Muscle of leg (tissue), 16 donors: ENCODE results near the gene RPS6KA3. TPM values are rescaled to one million over a fixed set of nuclear protein-coding genes. Genes with fewer than 3 reads are reported as not detected.
A peak's percentile ranks its signal among the peaks of the same experiment; 100 is the strongest.

Source experiments
- DNase-seq: peaks from one replicate; pipeline ENCODE4 v3.0.0; 2013
- H3K27ac ChIP-seq: one replicate; pipeline ENCODE4 v1.5.1; 2013; ENCODE audit warnings: mild to moderate bottlenecking, low read length, control low read depth
- H3K27me3 ChIP-seq: one replicate; pipeline ENCODE4 v1.6.1; 2013; ENCODE audit warnings: low read length; ENCODE audit not compliant: control insufficient read depth, insufficient read depth
- H3K36me3 ChIP-seq: one replicate; pipeline ENCODE4 v1.6.1; 2013; ENCODE audit warnings: low read length; ENCODE audit not compliant: control insufficient read depth, insufficient read depth
- H3K4me1 ChIP-seq: one replicate; pipeline ENCODE4 v1.6.1; 2013; ENCODE audit warnings: low read length; ENCODE audit not compliant: control insufficient read depth, insufficient read depth
- H3K4me3 ChIP-seq: one replicate; pipeline ENCODE4 v1.5.1; 2013; ENCODE audit warnings: low read length, control low read depth
- H3K9me3 ChIP-seq: replicated peaks from 2 replicates; pipeline ENCODE4 v1.6.1; 2013; ENCODE audit warnings: low read depth, low read length; ENCODE audit not compliant: control insufficient read depth
- WGBS: methylation state at CpG from one replicate; pipeline ENCODE4 v1.1.5; 2013; ENCODE audit warnings: missing lambda C conversion rate; ENCODE audit not compliant: insufficient coverage; 5-methylcytosine and 5-hydroxymethylcytosine counted together
- long read RNA-seq, 11 donors: transcript quantifications; one replicate each; lab custom pipeline, GENCODE V29; 2026
- polyA plus RNA-seq, 8 donors: library from polyadenylated mRNA; unstranded; fragments of 120-200 nt; gene quantifications; one replicate each; pipeline versions ENCODE4 v1.2.1 to v1.2.3, GENCODE V29; 2013; ENCODE audit warnings: inconsistent platforms in 1 of 8, low replicate concordance in 1 of 8; ENCODE audit not compliant: insufficient read length in 8 of 8, insufficient read depth in 1 of 8
- total RNA-seq: library from RNA; stranded (reverse); fragments of 120-200 nt; gene quantifications from one replicate; pipeline ENCODE4 v1.2.4, GENCODE V29; 2013

RPS6KA3 gene
- total RNA-seq, result 39.0 TPM
- 10 to 100 TPM; 22.9 to 39.0 (median 33.6) TPM for polyA plus RNA-seq
- long read RNA-seq, donor 1, full-length matches to known transcripts, result 3 of 3 reads
- long read RNA-seq, donor 1, partial matches to known transcripts, result 0 of 3 reads
- long read RNA-seq, donor 1, other reads (novel, unspliced or antisense), result 0 of 3 reads
- long read RNA-seq, donor 2, result 0 reads
- long read RNA-seq, donor 3, full-length matches to known transcripts, result 9 of 9 reads
- long read RNA-seq, donor 3, partial matches to known transcripts, result 0 of 9 reads
- long read RNA-seq, donor 3, other reads (novel, unspliced or antisense), result 0 of 9 reads
- long read RNA-seq, donor 4, full-length matches to known transcripts, result 4 of 4 reads
- long read RNA-seq, donor 4, partial matches to known transcripts, result 0 of 4 reads
- long read RNA-seq, donor 4, other reads (novel, unspliced or antisense), result 0 of 4 reads
- long read RNA-seq, donor 5, full-length matches to known transcripts, result 7 of 15 reads
- long read RNA-seq, donor 5, partial matches to known transcripts, result 8 of 15 reads
- long read RNA-seq, donor 5, other reads (novel, unspliced or antisense), result 0 of 15 reads
- long read RNA-seq, donor 6, full-length matches to known transcripts, result 7 of 13 reads
- long read RNA-seq, donor 6, partial matches to known transcripts, result 6 of 13 reads
- long read RNA-seq, donor 6, other reads (novel, unspliced or antisense), result 0 of 13 reads
- long read RNA-seq, donor 7, full-length matches to known transcripts, result 3 of 11 reads
- long read RNA-seq, donor 7, partial matches to known transcripts, result 8 of 11 reads
- long read RNA-seq, donor 7, other reads (novel, unspliced or antisense), result 0 of 11 reads
- long read RNA-seq, donor 8, full-length matches to known transcripts, result 4 of 9 reads
- long read RNA-seq, donor 8, partial matches to known transcripts, result 5 of 9 reads
- long read RNA-seq, donor 8, other reads (novel, unspliced or antisense), result 0 of 9 reads
- long read RNA-seq, donor 9, full-length matches to known transcripts, result 3 of 3 reads
- long read RNA-seq, donor 9, partial matches to known transcripts, result 0 of 3 reads
- long read RNA-seq, donor 9, other reads (novel, unspliced or antisense), result 0 of 3 reads
- long read RNA-seq, donor 10, full-length matches to known transcripts, result 3 of 10 reads
- long read RNA-seq, donor 10, partial matches to known transcripts, result 7 of 10 reads
- long read RNA-seq, donor 10, other reads (novel, unspliced or antisense), result 0 of 10 reads
- long read RNA-seq, donor 11, full-length matches to known transcripts, result 3 of 3 reads
- long read RNA-seq, donor 11, partial matches to known transcripts, result 0 of 3 reads
- long read RNA-seq, donor 11, other reads (novel, unspliced or antisense), result 0 of 3 reads

GRCh38 chrX:20266810-20267606, at the start of gene RPS6KA3:
RPS6KA3 (minus strand) TSS chrX:20266909; CDS start chrX:20266632, 277 bp downstream.
- Histone ChIP-seq H3K4me3 (peak within 1 kb of the TSS; percentile 71), H3K4me1 (peaks cover 4% of the 10 kb centered on the region), H3K27me3 (peaks cover 37% of the 10 kb centered on the region), H3K27ac (peak within 1 kb of the TSS; percentile 80), H3K36me3 (no peaks in the 10 kb centered on the region), H3K9me3 (no peaks in the 10 kb centered on the region)
- WGBS, result 25% methylated on average over 65 of the region's 77 CpGs
- DNase-seq, result peak; percentile 93

- peaks cover 3% of the 10 kb centered on the region for H3K4me1 ChIP-seq
- peaks cover 16% of the 10 kb centered on the region for H3K27me3 ChIP-seq
- H3K4me3 ChIP-seq, result no peak overlapping the region
- H3K27ac ChIP-seq, result no peak overlapping the region
- DNase-seq, result peak; percentile 16
- no peaks in the 10 kb centered on the region for H3K9me3 ChIP-seq
- 48% methylated on average over 2 of the region's 2 CpGs for WGBS
- H3K36me3 ChIP-seq, result no peaks in the 10 kb centered on the region
Observed at GRCh38 chrX:20315140-20315539, 48.4 kb upstream of the RPS6KA3 start.

- peaks cover 16% of the 10 kb centered on the region for H3K27me3 ChIP-seq
- no peak overlapping the region for H3K4me3 ChIP-seq
- peak; percentile 45 for DNase-seq
- no peak overlapping the region for H3K27ac ChIP-seq
- WGBS, result 100% methylated on average over 1 of the region's 1 CpG
- H3K9me3 ChIP-seq, result no peaks in the 10 kb centered on the region
- no peaks in the 10 kb centered on the region for H3K36me3 ChIP-seq
- peaks cover 5% of the 10 kb centered on the region for H3K4me1 ChIP-seq
Observed at GRCh38 chrX:20313899-20314298, 47.2 kb upstream of the RPS6KA3 start.

- WGBS, result 57% methylated on average over 1 of the region's 1 CpG
- no peak for DNase-seq
- H3K4me1 ChIP-seq, result peaks cover 2% of the 10 kb centered on the region
- H3K9me3 ChIP-seq, result no peaks in the 10 kb centered on the region
- peaks cover 16% of the 10 kb centered on the region for H3K27me3 ChIP-seq
- H3K4me3 ChIP-seq, result no peak overlapping the region
- H3K36me3 ChIP-seq, result no peaks in the 10 kb centered on the region
- H3K27ac ChIP-seq, result no peak overlapping the region
Observed at GRCh38 chrX:20312018-20312417, 45.3 kb upstream of the RPS6KA3 start.

GRCh38 chrX:20311505-20311904, 44.8 kb upstream of the RPS6KA3 start:
- DNase-seq, result no peak
- Histone ChIP-seq H3K9me3 (no peaks in the 10 kb centered on the region), H3K27me3 (peaks cover 20% of the 10 kb centered on the region), H3K36me3 (no peaks in the 10 kb centered on the region), H3K27ac (no peak overlapping the region), H3K4me3 (no peak overlapping the region), H3K4me1 (peaks cover 2% of the 10 kb centered on the region)
- no CpG with 5 or more reads among the region's 2 CpGs for WGBS

GRCh38 chrX:20309806-20310205, 43.1 kb upstream of the RPS6KA3 start:
- H3K4me3 ChIP-seq, result no peak overlapping the region
- no peaks in the 10 kb centered on the region for H3K36me3 ChIP-seq
- H3K4me1 ChIP-seq, result peaks cover 2% of the 10 kb centered on the region
- peak; percentile 54 for DNase-seq
- H3K9me3 ChIP-seq, result no peaks in the 10 kb centered on the region
- peaks cover 15% of the 10 kb centered on the region for H3K27me3 ChIP-seq
- no peak overlapping the region for H3K27ac ChIP-seq
- 47% methylated on average over 5 of the region's 8 CpGs for WGBS

- no peaks in the 10 kb centered on the region for H3K9me3 ChIP-seq
- DNase-seq, result no peak
- no peak overlapping the region for H3K4me3 ChIP-seq
- WGBS, result 77% methylated on average over 1 of the region's 3 CpGs
- peaks cover 17% of the 10 kb centered on the region for H3K27me3 ChIP-seq
- no peaks in the 10 kb centered on the region for H3K36me3 ChIP-seq
- H3K4me1 ChIP-seq, result peaks cover 2% of the 10 kb centered on the region
- no peak overlapping the region for H3K27ac ChIP-seq
Observed at GRCh38 chrX:20306668-20307067, 40.0 kb upstream of the RPS6KA3 start.

- no peaks in the 10 kb centered on the region for H3K9me3 ChIP-seq
- no peak overlapping the region for H3K27ac ChIP-seq
- no peaks in the 10 kb centered on the region for H3K4me1 ChIP-seq
- 71% methylated on average over 1 of the region's 5 CpGs for WGBS
- H3K4me3 ChIP-seq, result no peak overlapping the region
- no peak for DNase-seq
- no peaks in the 10 kb centered on the region for H3K36me3 ChIP-seq
- H3K27me3 ChIP-seq, result peaks cover 10% of the 10 kb centered on the region
Observed at GRCh38 chrX:20300822-20301221, 34.1 kb upstream of the RPS6KA3 start.

- H3K27ac ChIP-seq, result no peak overlapping the region
- H3K27me3 ChIP-seq, result peaks cover 12% of the 10 kb centered on the region
- WGBS, result no CpG with 5 or more reads among the region's 2 CpGs
- no peak overlapping the region for H3K4me3 ChIP-seq
- H3K9me3 ChIP-seq, result no peaks in the 10 kb centered on the region
- DNase-seq, result no peak
- H3K4me1 ChIP-seq, result no peaks in the 10 kb centered on the region
- no peaks in the 10 kb centered on the region for H3K36me3 ChIP-seq
Observed at GRCh38 chrX:20294957-20295356, 28.2 kb upstream of the RPS6KA3 start.
